Measurements from ENCODE around the gene SORL1. TPM values are rescaled to one million over a fixed set of nuclear protein-coding genes. Genes with fewer than 3 reads are reported as not detected.

The SORL1 gene
- total and polyA plus RNA-seq, 2 donors from 2014 or later, result 15.2 to 74.2 TPM

DNA sequence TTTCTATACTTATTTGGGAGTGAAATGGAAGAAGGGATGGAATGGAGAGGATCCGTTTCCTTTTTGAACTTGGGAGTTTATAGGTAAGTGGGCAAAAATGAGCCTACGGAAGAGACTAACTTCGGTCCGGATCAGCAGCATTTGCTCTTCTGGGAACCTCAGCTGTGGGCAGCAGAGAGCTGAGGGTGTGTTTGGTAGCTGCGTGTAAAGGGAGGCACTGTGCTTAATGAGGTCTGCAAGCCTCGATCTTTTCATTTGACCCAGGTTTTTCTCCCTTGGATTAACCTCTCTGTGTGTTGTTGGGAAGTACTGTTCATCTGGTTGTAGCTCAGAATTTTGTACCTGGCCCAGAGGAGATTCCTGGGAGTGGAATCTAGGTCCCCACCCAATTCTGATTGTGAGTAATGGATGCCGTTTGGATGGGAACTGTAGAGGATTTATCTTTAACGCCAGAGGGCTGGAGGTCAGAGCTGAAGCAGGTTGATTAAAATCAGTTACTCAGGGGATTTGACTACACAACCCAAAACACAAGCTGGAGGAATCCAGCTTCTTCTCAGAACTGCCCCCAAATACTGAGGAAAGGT is 202.2 kb downstream of the SORL1 start:
- FAIRE-seq, result no peak

DNA sequence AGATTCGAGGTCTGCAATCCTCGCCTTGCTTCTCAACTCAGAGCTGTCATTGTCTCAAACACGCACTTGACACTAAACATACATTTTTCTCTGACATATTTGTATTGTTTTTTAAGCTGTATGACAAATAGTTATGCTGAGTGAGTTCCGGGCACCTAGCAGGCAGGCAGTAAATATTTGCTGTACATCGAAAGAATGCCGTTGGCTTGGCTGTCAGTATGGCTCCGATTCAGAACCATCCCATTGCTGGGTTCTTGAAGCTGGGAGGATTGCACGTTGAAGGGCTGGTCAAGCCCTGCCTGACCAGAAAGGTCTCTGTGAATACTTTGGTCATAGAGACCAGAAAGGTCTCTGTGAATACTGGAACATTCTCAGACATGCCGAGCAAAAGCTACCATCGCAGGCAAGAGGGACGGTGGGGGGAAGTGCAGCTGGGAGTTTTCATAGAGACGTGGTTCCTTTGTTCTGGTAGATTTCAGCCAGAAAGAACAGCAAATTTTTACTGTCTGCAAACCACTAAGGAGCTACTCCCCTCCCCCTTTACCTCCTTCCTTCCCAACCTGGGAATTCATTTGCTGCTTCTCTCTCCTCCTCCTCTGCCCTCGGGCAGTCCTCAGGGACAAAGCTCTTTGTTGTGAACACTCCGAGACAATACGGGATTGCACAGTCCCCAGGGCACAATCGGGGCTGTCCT is 202.9 kb downstream of the SORL1 start:
- peak overlapping the region in 2 of 3 donors; percentile 6 to 74 for H3K9ac ChIP-seq (ENCODE audit: low read length in 3 of 3)
- H3K27ac ChIP-seq (ENCODE audit: low read depth in 2 of 2, low read length in 2 of 2), result no peak overlapping the region
- intact Hi-C loops (cut with DNase I), result loop anchor here (5.0 to 10.0 kb wide), 2 partner anchors 542 to 850 kb away; no protein-coding TSS in a partner anchor
- peaks cover 2 to 7% (median 3%) of the 10 kb centered on the region in 3 donors for H3K4me1 ChIP-seq (ENCODE audit: control insufficient read depth in 2 of 3, insufficient read depth in 2 of 3, low read depth in 1 of 3, low read length in 3 of 3)
- no peak for TF ChIP-seq CTCF (IDR thresholded peaks at IDR 0.05; ENCODE audit: borderline replicate concordance, extremely low read depth, insufficient read depth)
- no peaks in the 10 kb centered on the region for H3K27me3 ChIP-seq (ENCODE audit: control insufficient read depth, insufficient read depth, low read length)
- no peaks in the 10 kb centered on the region for H3K9me3 ChIP-seq (ENCODE audit: control insufficient read depth in 2 of 3, insufficient read depth in 1 of 3, low read length in 3 of 3)
- DNase-seq (peak in 1 of 5 donors; percentile 26), FAIRE-seq (no peak)
- H3K4me3 ChIP-seq (ENCODE audit: low read length in 3 of 3), result peak overlapping the region; percentile 74 to 82 (median 75)
- no peaks in the 10 kb centered on the region for H3K36me3 ChIP-seq (ENCODE audit: control insufficient read depth in 2 of 3, insufficient read depth in 3 of 3, low read length in 3 of 3)

More for the DNA sequence above, 202.2 kb downstream of the SORL1 start:
- no peaks in the 10 kb centered on the region for H3K9me3 ChIP-seq (ENCODE audit: control insufficient read depth in 2 of 3, insufficient read depth in 1 of 3, low read length in 3 of 3)
- no peaks in the 10 kb centered on the region for H3K27me3 ChIP-seq (ENCODE audit: control insufficient read depth, insufficient read depth, low read length)
- no peak overlapping the region for H3K9ac ChIP-seq (ENCODE audit: low read length in 3 of 3)
- H3K4me1 ChIP-seq (ENCODE audit: control insufficient read depth in 2 of 3, insufficient read depth in 2 of 3, low read depth in 1 of 3, low read length in 3 of 3), result peaks cover 2 to 7% (median 3%) of the 10 kb centered on the region in 3 donors
- DNase-seq, result peak in 2 of 5 donors; percentile 21 to 43
- no peak for TF ChIP-seq CTCF (IDR thresholded peaks at IDR 0.05; ENCODE audit: borderline replicate concordance, extremely low read depth, insufficient read depth)
- intact Hi-C loops (cut with DNase I), result loop anchor here (10.0 kb wide), 1 partner anchor 850 kb away; no protein-coding TSS in a partner anchor
- H3K36me3 ChIP-seq (ENCODE audit: control insufficient read depth in 2 of 3, insufficient read depth in 3 of 3, low read length in 3 of 3), result no peaks in the 10 kb centered on the region
- no peak overlapping the region for H3K27ac ChIP-seq (ENCODE audit: low read depth in 2 of 2, low read length in 2 of 2)
- no peak overlapping the region for H3K4me3 ChIP-seq (ENCODE audit: low read length in 3 of 3)

- intact Hi-C loops (cut with DNase I), result loop anchor here (5.0 to 10.0 kb wide), 2 partner anchors 542 to 849 kb away; no protein-coding TSS in a partner anchor
- H3K4me3 ChIP-seq (ENCODE audit: low read length in 3 of 3), result peak overlapping the region; percentile 74 to 82 (median 75)
- no peaks in the 10 kb centered on the region for H3K36me3 ChIP-seq (ENCODE audit: control insufficient read depth in 2 of 3, insufficient read depth in 3 of 3, low read length in 3 of 3)
- peak; percentile 93 for TF ChIP-seq CTCF (IDR thresholded peaks at IDR 0.05; ENCODE audit: borderline replicate concordance, extremely low read depth, insufficient read depth)
- H3K27ac ChIP-seq (ENCODE audit: low read depth in 2 of 2, low read length in 2 of 2), result peak overlapping the region; percentile 54 to 86
- FAIRE-seq, result no peak
- H3K27me3 ChIP-seq (ENCODE audit: control insufficient read depth, insufficient read depth, low read length), result no peaks in the 10 kb centered on the region
- peaks cover 2 to 7% (median 3%) of the 10 kb centered on the region in 3 donors for H3K4me1 ChIP-seq (ENCODE audit: control insufficient read depth in 2 of 3, insufficient read depth in 2 of 3, low read depth in 1 of 3, low read length in 3 of 3)
- no peaks in the 10 kb centered on the region for H3K9me3 ChIP-seq (ENCODE audit: control insufficient read depth in 2 of 3, insufficient read depth in 1 of 3, low read length in 3 of 3)
- H3K9ac ChIP-seq (ENCODE audit: low read length in 3 of 3), result peak overlapping the region; percentile 45 to 74 (median 48)
- peak; percentile 92 to 96 (median 94) for DNase-seq
Observed at GRCh38 chr11:121655537-121656327, 203.6 kb downstream of the SORL1 start.
